Sigmoid colon (tissue), 7 donors: ENCODE measurements around the gene ELMO1. TPM values are rescaled to one million over a fixed set of nuclear protein-coding genes. Genes with fewer than 3 reads are reported as not detected.

Source experiments
- DNase-seq: peaks from one replicate; pipeline ENCODE4 v3.0.0-alpha.2; 2019
- H3K27ac ChIP-seq, 4 donors: fragments of 200-600 bp; sonication (generic); one replicate each; pipeline ENCODE4 v1.5.1; 2016 to 2019; ENCODE audit warnings: mild to moderate bottlenecking in 1 of 4
- H3K27me3 ChIP-seq, 3 donors: fragments of 200-600 bp; sonication (generic); one replicate each; pipeline ENCODE4 v1.5.1; 2019; ENCODE audit warnings: mild to moderate bottlenecking in 1 of 3
- H3K36me3 ChIP-seq, 4 donors: fragments of 200-600 bp; sonication (generic); one replicate each; pipeline ENCODE4 v1.5.1; 2016 to 2019
- H3K4me1 ChIP-seq, 4 donors: fragments of 200-600 bp; sonication (generic); one replicate each; pipeline ENCODE4 v1.5.1; 2017 to 2019
- H3K4me3 ChIP-seq, 4 donors: fragments of 200-600 bp; sonication (generic); one replicate each; pipeline ENCODE4 v1.5.1; 2017 to 2019; ENCODE audit warnings: mild to moderate bottlenecking in 2 of 4, moderate library complexity in 1 of 4
- H3K9me3 ChIP-seq, 4 donors: fragments of 200-600 bp in 3 of 4; sonication (generic) in 3 of 4; one replicate each; pipeline versions ENCODE4 v1.5.1 to v1.6.1; 2013 to 2019
- EP300 ChIP-seq, 4 donors: sonication (generic); formaldehyde crosslinking; IDR thresholded peaks; one replicate each; pipeline ENCODE4 v1.6.1; 2017; ENCODE audit warnings: antibody characterized with exemption in 4 of 4
- POLR2A ChIP-seq, 2 donors: fragments of 450-650 bp; IDR thresholded peaks; one replicate each; pipeline ENCODE4 v1.6.1; 2016; ENCODE audit warnings: antibody characterized with exemption in 2 of 2, mild to moderate bottlenecking in 2 of 2, moderate library complexity in 2 of 2
- POLR2AphosphoS5 ChIP-seq, 4 donors: sonication (generic); formaldehyde crosslinking; IDR thresholded peaks; one replicate each; pipeline ENCODE4 v1.6.1; 2017; ENCODE audit warnings: antibody characterized with exemption in 4 of 4
- WGBS, 2 donors: extraction: QIAGEN DNeasy Blood & Tissue Kit; methylation state at CpG; one replicate each; pipeline ENCODE4 v1.1.7; 2013; 5-methylcytosine and 5-hydroxymethylcytosine counted together
- intact Hi-C: fragments of 100-400 bp; cut with DNase I; formaldehyde crosslinking; loops from one replicate; pipeline ENCODE4 v1.15.1; 2023
- polyA plus RNA-seq, 3 donors: library from polyadenylated mRNA; stranded (reverse); fragments of 200-250 nt; gene quantifications; one replicate each; pipeline ENCODE4 v1.2.3, GENCODE V29; 2013
- total RNA-seq, 4 donors: library from RNA; depleted of rRNA; stranded (reverse); fragments of >200 nt; gene quantifications; one replicate each; pipeline ENCODE4 v1.1.0, GENCODE V29; 2016
- TF ChIP-seq, protein P1 (sequence below), 4 experiments: fragments of 450-650 bp in 3 of 4; fragments of 200-600 bp in 1 of 4; IDR thresholded peaks; one replicate each; pipeline ENCODE4 v1.5.1; 2016 to 2019; ENCODE audit warnings: antibody characterized with exemption in 4 of 4, mild to moderate bottlenecking in 3 of 4, moderate library complexity in 2 of 4
- donor health status: healthy with polysubstance abuse.
- donor health status: Bipolar disorder and iron deficiency.
- donor health status: healthy.

ELMO1 gene
- total and polyA plus RNA-seq, 7 donors, result 2.3 to 63.1 (median 33.9) TPM

- Histone ChIP-seq H3K9me3 (peaks cover 0 to 6% (median 2%) of the 10 kb centered on the region in 4 donors), H3K4me3 (no peak overlapping the region), H3K27me3 (no peaks in the 10 kb centered on the region), H3K4me1 (no peaks in the 10 kb centered on the region), H3K36me3 (no peaks in the 10 kb centered on the region), H3K27ac (no peak overlapping the region)
- intact Hi-C loops, result no loop called here
- 75 to 83% methylated on average over 6 of the region's 6 CpGs for WGBS, 2 donors
- TF ChIP-seq POLR2A (IDR thresholded peaks at IDR 0.05) (no peak), EP300 (IDR thresholded peaks at IDR 0.05) (no peak), POLR2AphosphoS5 (IDR thresholded peaks at IDR 0.05) (no peak)
- TF ChIP-seq, protein P1, sequence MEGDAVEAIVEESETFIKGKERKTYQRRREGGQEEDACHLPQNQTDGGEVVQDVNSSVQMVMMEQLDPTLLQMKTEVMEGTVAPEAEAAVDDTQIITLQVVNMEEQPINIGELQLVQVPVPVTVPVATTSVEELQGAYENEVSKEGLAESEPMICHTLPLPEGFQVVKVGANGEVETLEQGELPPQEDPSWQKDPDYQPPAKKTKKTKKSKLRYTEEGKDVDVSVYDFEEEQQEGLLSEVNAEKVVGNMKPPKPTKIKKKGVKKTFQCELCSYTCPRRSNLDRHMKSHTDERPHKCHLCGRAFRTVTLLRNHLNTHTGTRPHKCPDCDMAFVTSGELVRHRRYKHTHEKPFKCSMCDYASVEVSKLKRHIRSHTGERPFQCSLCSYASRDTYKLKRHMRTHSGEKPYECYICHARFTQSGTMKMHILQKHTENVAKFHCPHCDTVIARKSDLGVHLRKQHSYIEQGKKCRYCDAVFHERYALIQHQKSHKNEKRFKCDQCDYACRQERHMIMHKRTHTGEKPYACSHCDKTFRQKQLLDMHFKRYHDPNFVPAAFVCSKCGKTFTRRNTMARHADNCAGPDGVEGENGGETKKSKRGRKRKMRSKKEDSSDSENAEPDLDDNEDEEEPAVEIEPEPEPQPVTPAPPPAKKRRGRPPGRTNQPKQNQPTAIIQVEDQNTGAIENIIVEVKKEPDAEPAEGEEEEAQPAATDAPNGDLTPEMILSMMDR (IDR thresholded peaks at IDR 0.05), result no peak
- DNase-seq, result no peak
Observed at GRCh38 chr7:37484426-37485073, 35.9 kb upstream of the ELMO1 start.

DNA sequence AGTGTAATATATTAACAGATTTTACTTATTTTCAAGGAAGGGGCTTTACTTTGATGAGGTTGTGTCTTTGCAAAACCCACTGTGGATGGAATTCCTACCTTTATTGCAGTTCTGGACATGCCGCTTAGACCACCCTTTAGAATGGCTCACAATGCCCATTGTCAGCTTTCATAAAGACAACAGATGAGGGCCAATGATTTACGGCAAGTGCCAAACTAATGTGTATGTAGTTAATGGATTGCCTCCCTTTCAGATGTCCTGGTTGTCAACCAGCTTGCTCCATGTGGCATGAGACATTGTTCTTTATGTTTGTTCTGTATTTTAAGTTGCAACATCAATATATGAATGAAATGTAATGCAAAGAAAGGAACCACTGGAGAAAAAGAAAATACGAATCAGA is 35.0 kb upstream of the ELMO1 start:
- TF ChIP-seq POLR2AphosphoS5 (IDR thresholded peaks at IDR 0.05), result no peak
- TF ChIP-seq, protein P1 (IDR thresholded peaks at IDR 0.05), result no peak
- TF ChIP-seq EP300 (IDR thresholded peaks at IDR 0.05), result no peak
- no peak for TF ChIP-seq POLR2A (IDR thresholded peaks at IDR 0.05)
- WGBS, 2 donors, result 91 to 93% methylated on average over 3 of the region's 3 CpGs
- no peak overlapping the region for H3K27ac ChIP-seq
- H3K4me1 ChIP-seq, result no peaks in the 10 kb centered on the region
- peaks cover 0 to 6% (median 2%) of the 10 kb centered on the region in 4 donors for H3K9me3 ChIP-seq
- intact Hi-C loops, result no loop called here
- no peaks in the 10 kb centered on the region for H3K27me3 ChIP-seq
- H3K36me3 ChIP-seq, result no peaks in the 10 kb centered on the region
- no peak for DNase-seq
- no peak overlapping the region for H3K4me3 ChIP-seq

DNA sequence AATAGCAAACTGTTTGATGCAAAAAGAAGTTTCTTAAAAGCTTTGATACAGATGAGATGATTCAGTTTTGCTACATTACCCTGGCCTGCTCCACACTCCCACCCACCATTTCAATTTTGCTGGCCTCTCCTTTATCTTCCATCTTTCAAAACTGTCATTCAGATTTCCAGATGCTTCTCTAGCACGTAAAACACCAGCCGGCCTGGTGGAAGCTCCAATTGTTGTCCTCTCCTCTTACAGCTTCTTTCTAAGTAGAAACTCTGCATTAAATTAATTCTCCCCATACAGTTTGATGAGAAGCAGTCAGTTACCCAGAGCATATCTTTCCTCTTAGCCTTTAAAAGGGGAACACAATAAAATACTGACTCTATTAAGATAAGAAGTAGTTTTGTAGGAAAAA is 34.3 kb upstream of the ELMO1 start:
- 86 to 89% methylated on average over 2 of the region's 2 CpGs for WGBS, 2 donors
- Histone ChIP-seq H3K36me3 (no peaks in the 10 kb centered on the region), H3K27me3 (no peaks in the 10 kb centered on the region), H3K4me1 (no peaks in the 10 kb centered on the region), H3K4me3 (no peak overlapping the region), H3K9me3 (peaks cover 0 to 2% (median under 1%) of the 10 kb centered on the region in 4 donors), H3K27ac (no peak overlapping the region)
- TF ChIP-seq, protein P1 (IDR thresholded peaks at IDR 0.05), result no peak
- TF ChIP-seq POLR2AphosphoS5 (IDR thresholded peaks at IDR 0.05) (no peak), EP300 (IDR thresholded peaks at IDR 0.05) (no peak), POLR2A (IDR thresholded peaks at IDR 0.05) (no peak)
- intact Hi-C loops, result no loop called here
- no peak for DNase-seq

DNA sequence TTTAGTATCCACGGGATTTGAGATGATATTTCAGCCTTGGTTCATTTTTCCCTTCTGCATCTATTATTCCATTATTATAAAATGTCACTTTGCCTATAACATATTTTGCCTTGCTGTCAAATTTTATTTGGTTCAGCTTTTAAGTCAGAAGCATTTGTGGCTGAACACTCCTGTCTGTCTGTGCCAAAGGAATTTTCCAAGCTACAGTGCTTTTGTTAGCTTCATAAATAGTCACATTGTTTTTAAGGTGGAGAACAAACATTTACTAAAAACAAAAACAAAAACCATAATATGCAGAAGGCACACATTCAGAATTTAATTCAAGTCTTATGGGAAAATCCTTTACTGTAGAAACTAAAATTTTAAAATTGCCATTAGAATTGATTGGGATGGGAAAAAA is 33.8 kb upstream of the ELMO1 start:
- intact Hi-C loops, result no loop called here
- Histone ChIP-seq H3K27me3 (no peaks in the 10 kb centered on the region), H3K4me3 (no peak overlapping the region), H3K27ac (no peak overlapping the region), H3K36me3 (no peaks in the 10 kb centered on the region), H3K4me1 (no peaks in the 10 kb centered on the region), H3K9me3 (peaks cover 0 to 2% (median 0%) of the 10 kb centered on the region in 4 donors)
- WGBS, 2 donors, result 77 to 88% methylated on average over 1 of the region's 1 CpG
- DNase-seq, result no peak
- TF ChIP-seq POLR2A (IDR thresholded peaks at IDR 0.05) (no peak), EP300 (IDR thresholded peaks at IDR 0.05) (no peak), POLR2AphosphoS5 (IDR thresholded peaks at IDR 0.05) (no peak)
- TF ChIP-seq, protein P1 (IDR thresholded peaks at IDR 0.05), result no peak
